NCI-H82 (cell line): ENCODE data around the gene CDK2.

Experiments used
- DNase-seq: peaks from one replicate; lab custom pipeline; 2025; lab: John Stamatoyannopoulos, UW

Gene CDK2

GRCh38 chr12:56014205-56014604 is 47.6 kb downstream of the CDK2 start:
- no peak for DNase-seq

GRCh38 chr12:56017181-56017580 is 50.6 kb downstream of the CDK2 start:
- no peak for DNase-seq

GRCh38 chr12:56018356-56018755 is 51.7 kb downstream of the CDK2 start:
- DNase-seq, result no peak

GRCh38 chr12:56020423-56021184 is 54.0 kb downstream of the CDK2 start, which contains the start of gene IKZF4:
IKZF4 (plus strand) TSS chr12:56021043; CDS start chr12:56021494, 451 bp downstream.
- peak; percentile 65 for DNase-seq

- no peak for DNase-seq
These were observed 55.4 kb downstream of the CDK2 start for GRCh38 chr12:56021889-56022497.
